Panc1 (cell line): ENCODE measurements around the gene KCNQ2. TPM values are rescaled to one million over a fixed set of nuclear protein-coding genes. Genes with fewer than 3 reads are reported as not detected.

Source experiments
- ATAC-seq: fragments of 200-7000 bp; cut with Tn5 transposase; 2 replicates; pipeline ENCODE4 v1.9.1; 2020; ENCODE audit warnings: mild to moderate bottlenecking, moderate library complexity
- BruUV-seq: library from RNA; stranded (reverse); fragments of 400-500 nt; replicated peaks from 2 replicates; lab custom pipeline; 2021; lab: Mats Ljungman, UMichigan
- CTCF ChIA-PET: fragments of 300-600 bp; sonication (Branson Sonifier 250); formaldehyde crosslinking; loops from one replicate; lab custom pipeline; 2022; ENCODE audit warnings: antibody characterized with exemption; lab: Charles Lee
- POLR2A ChIA-PET: fragments of 300-600 bp; sonication (Branson Sonifier 250); formaldehyde crosslinking; loops from one replicate; lab custom pipeline; 2022; ENCODE audit warnings: antibody characterized with exemption; lab: Charles Lee
- DNase-seq: peaks from one replicate; pipeline ENCODE4 v3.0.0-alpha.2; 2010; ENCODE audit warnings: low read depth, low spot score
- H3K27ac ChIP-seq: 2 replicates; pipeline ENCODE4 v1.5.1; 2011; ENCODE audit warnings: mild to moderate bottlenecking, low read length, inconsistent platforms
- H3K27me3 ChIP-seq: fragments of 200-500 bp; sonication (Bioruptor generic); 2 replicates; pipeline ENCODE4 v1.6.0; 2014; ENCODE audit warnings: low read length, inconsistent platforms; ENCODE audit not compliant: control insufficient read depth, insufficient read depth
- H3K36me3 ChIP-seq: fragments of 200-500 bp; sonication (Bioruptor generic); 2 replicates; pipeline ENCODE4 v1.5.1; 2014; ENCODE audit warnings: inconsistent platforms, mild to moderate bottlenecking, low read length, moderate library complexity; ENCODE audit not compliant: control insufficient read depth, insufficient read depth
- H3K4me1 ChIP-seq: 2 replicates; pipeline ENCODE4 v1.5.1; 2011; ENCODE audit warnings: inconsistent platforms, mild to moderate bottlenecking, low read length, moderate library complexity; ENCODE audit not compliant: control insufficient read depth, insufficient read depth
- H3K4me3 ChIP-seq, 2 experiments: 2 replicates each; pipeline ENCODE4 v1.5.1; 2011 to 2012; ENCODE audit warnings: low read depth in 2 of 2, low read length in 2 of 2, mild to moderate bottlenecking in 2 of 2, inconsistent platforms in 1 of 2, moderate library complexity in 1 of 2
- H3K9me3 ChIP-seq: fragments of 200-500 bp; sonication (Bioruptor generic); 2 replicates; pipeline ENCODE4 v1.5.1; 2014; ENCODE audit warnings: low read depth, mild to moderate bottlenecking, inconsistent platforms, low read length, moderate library complexity; ENCODE audit not compliant: control insufficient read depth, insufficient read depth
- CTCF ChIP-seq: fragments of 450-650 bp; IDR thresholded peaks from 2 replicates; pipeline ENCODE4 v1.5.1; 2017; ENCODE audit warnings: mild to moderate bottlenecking
- POLR2AphosphoS5 ChIP-seq: IDR thresholded peaks from 2 replicates; pipeline ENCODE4 v1.6.1; 2012; ENCODE audit warnings: mild to moderate bottlenecking, low read depth, low read length, moderate library complexity
- REST ChIP-seq, 2 experiments: IDR thresholded peaks; 2 replicates each; pipeline ENCODE4 v1.6.1; 2011 to 2012; ENCODE audit warnings: low read depth in 2 of 2, control low read depth in 1 of 2, low read length in 1 of 2, mild to moderate bottlenecking in 1 of 2, moderate library complexity in 1 of 2; ENCODE audit not compliant: insufficient read depth in 1 of 2
- SIN3A ChIP-seq: IDR thresholded peaks from 2 replicates; pipeline ENCODE4 v1.6.1; 2012; ENCODE audit warnings: low read depth, mild to moderate bottlenecking, low read length, moderate library complexity, borderline replicate concordance; ENCODE audit not compliant: insufficient read depth
- TCF7L2 ChIP-seq: IDR thresholded peaks from 2 replicates; pipeline ENCODE4 v1.6.1; 2011; ENCODE audit warnings: mild to moderate bottlenecking, low read depth, low read length, inconsistent platforms
- in situ Hi-C: cut with HindIII; loops from 2 replicates; pipeline ENCODE4 v1.10.0; 2016; ENCODE audit warnings: low sequenced_read_pairs, low pct_unique_long_range_greater_than_20kb
- intact Hi-C: fragments of 100-400 bp; cut with micrococcal nuclease; formaldehyde crosslinking; loops from one replicate; pipeline ENCODE4 v1.10.0; 2022; ENCODE audit not compliant: unreplicated experiment
- total RNA-seq: library from RNA; stranded (reverse); gene quantifications from one replicate; pipeline ENCODE4 v1.2.1, GENCODE V29; 2021; ENCODE audit not compliant: unreplicated experiment

Gene KCNQ2
- total RNA-seq, 1 experiment from 2014 or later, result 19.4 TPM

GRCh38 chr20:63505723-63506122 is 33.3 kb upstream of the KCNQ2 start:
- Histone ChIP-seq H3K27me3 (no peaks in the 10 kb centered on the region), H3K27ac (no peak overlapping the region), H3K9me3 (no peaks in the 10 kb centered on the region), H3K4me1 (peaks cover 3% of the 10 kb centered on the region; the same call in 1 of the 2 replicates), H3K4me3 (no peak overlapping the region), H3K36me3 (no peaks in the 10 kb centered on the region)
- ChIA-PET POLR2A (no interaction called here), CTCF (no interaction called here)
- BruUV-seq, result no TSS peak
- in situ Hi-C loops (no loop called here), intact Hi-C loops (no loop called here)
- TF ChIP-seq TCF7L2 (no peak), POLR2AphosphoS5 (no peak), CTCF (no peak), SIN3A (no peak), REST (IDR thresholded peaks at IDR 0.05; ENCODE audit: insufficient read depth in 1 of 2, low read depth in 2 of 2, low read length in 1 of 2) (no peak)
- ATAC-seq, result no peak
- no peak for DNase-seq

- in situ Hi-C loops (no loop called here), intact Hi-C loops (no loop called here)
- no peaks in the 10 kb centered on the region for H3K27me3 ChIP-seq
- no peak for ATAC-seq
- TF ChIP-seq TCF7L2 (no peak), CTCF (no peak), SIN3A (no peak), REST (IDR thresholded peaks at IDR 0.05; ENCODE audit: insufficient read depth in 1 of 2, low read depth in 2 of 2, low read length in 1 of 2) (no peak), POLR2AphosphoS5 (no peak)
- no peak for DNase-seq
- no peaks in the 10 kb centered on the region for H3K9me3 ChIP-seq
- POLR2A ChIA-PET, result no interaction called here
- no peaks in the 10 kb centered on the region for H3K36me3 ChIP-seq
- no TSS peak for BruUV-seq
- H3K4me1 ChIP-seq, result peaks cover 3% of the 10 kb centered on the region; the same call in 1 of the 2 replicates
- no peak overlapping the region for H3K27ac ChIP-seq
- CTCF ChIA-PET, result no interaction called here
- H3K4me3 ChIP-seq, result no peak overlapping the region
These were observed 32.8 kb upstream of the KCNQ2 start for GRCh38 chr20:63505281-63505680.
